ENCODE measurements around the gene S100A16.

DNA sequence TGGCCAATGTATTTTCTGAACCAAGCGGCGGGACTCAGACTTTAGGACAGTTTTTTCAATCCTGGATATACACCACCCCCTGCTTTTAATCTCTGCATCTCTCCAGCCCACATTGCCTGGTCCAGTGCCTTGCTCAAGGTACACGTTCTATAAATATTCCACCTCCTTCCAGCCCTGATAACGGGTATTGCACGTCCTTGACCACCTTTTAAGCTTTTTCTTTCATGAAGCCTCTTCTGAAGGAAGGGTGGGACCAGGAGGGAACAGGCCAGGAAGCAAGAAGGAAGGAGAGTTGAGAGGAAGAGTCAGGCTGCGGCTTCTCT, 3.4 kb downstream of the S100A16 start:
- TF ChIP-seq EZH2 (IDR thresholded peaks at IDR 0.05) (no peak), FOXP2 (optimal IDR thresholded peaks at IDR 0.05; ENCODE audit: control extremely low read depth, extremely low read length, insufficient read depth) (no peak)
